HepG2 (cell line): Measurements from ENCODE around the gene CMIP. TPM values are rescaled to one million over a fixed set of nuclear protein-coding genes. Genes with fewer than 3 reads are reported as not detected.
A peak's percentile ranks its signal among the peaks of the same experiment; 100 is the strongest.

Source experiments
- FOSL2 ChIP-seq: sonication (generic); formaldehyde crosslinking; IDR thresholded peaks from 2 replicates; pipeline ENCODE4 v1.4.0; 2020; ENCODE audit warnings: missing genetic modification reagents
- HHEX ChIP-seq: IDR thresholded peaks from 2 replicates; pipeline ENCODE4 v1.6.1; 2016; ENCODE audit warnings: control low read depth
- HIVEP1 ChIP-seq: sonication (generic); formaldehyde crosslinking; IDR thresholded peaks from 2 replicates; pipeline ENCODE4 v1.4.0; 2020; ENCODE audit warnings: mild to moderate bottlenecking, missing genetic modification reagents
- HNRNPL ChIP-seq: fragments of 200-400 bp; formaldehyde crosslinking; IDR thresholded peaks from 2 replicates; pipeline ENCODE4 v1.6.1; 2017; ENCODE audit warnings: mild to moderate bottlenecking, low read depth, low read length
- KDM5A ChIP-seq: fragments of 200-600 bp; sonication (generic); IDR thresholded peaks from 2 replicates; pipeline ENCODE4 v1.7.0; 2018; ENCODE audit warnings: antibody characterized with exemption, mild to moderate bottlenecking, low read length, borderline replicate concordance
- NFYB ChIP-seq: sonication (generic); formaldehyde crosslinking; IDR thresholded peaks from 2 replicates; pipeline ENCODE4 v1.4.0; 2020; ENCODE audit warnings: missing genetic modification reagents
- RBAK ChIP-seq: sonication (generic); formaldehyde crosslinking; IDR thresholded peaks from 2 replicates; pipeline ENCODE4 v1.5.1; 2020; ENCODE audit warnings: mild to moderate bottlenecking, missing genetic modification reagents
- ZNF501 ChIP-seq: sonication (generic); formaldehyde crosslinking; IDR thresholded peaks from 2 replicates; pipeline ENCODE4 v1.5.1; 2020; ENCODE audit warnings: mild to moderate bottlenecking, moderate library complexity, missing genetic modification reagents
- ZNF556 ChIP-seq: sonication (generic); formaldehyde crosslinking; IDR thresholded peaks from 2 replicates; pipeline ENCODE4 v1.4.0; 2020; ENCODE audit warnings: mild to moderate bottlenecking, missing genetic modification reagents, borderline replicate concordance
- ZNF713 ChIP-seq: sonication (generic); formaldehyde crosslinking; IDR thresholded peaks from 2 replicates; pipeline ENCODE4 v1.4.0; 2020; ENCODE audit warnings: mild to moderate bottlenecking, missing genetic modification reagents
- polyA plus RNA-seq, 8 experiments: library from polyadenylated mRNA; depleted of rRNA in 3 of 8; stranded (reverse) in 7 of 8; unstranded in 1 of 8; fragments of >200 nt; fragmentation: Illumina TruSeq in 4 of 8; extraction: Trizol in 4 of 8; gene quantifications; 2 replicates each; pipeline versions ENCODE4 v1.2.1 to v1.2.3, GENCODE V29; 2011 to 2016; ENCODE audit warnings: low read depth in 4 of 8, missing spikeins in 1 of 8, mixed read lengths in 1 of 8; ENCODE audit not compliant: insufficient read depth in 1 of 8
- total RNA-seq, 5 experiments: library from RNA; depleted of rRNA; stranded (reverse); fragments of >200 nt; fragmentation: Illumina TruSeq; extraction: Trizol; gene quantifications; 2 replicates each; pipeline ENCODE4 v1.2.3, GENCODE V29; 2016; ENCODE audit warnings: low read depth in 1 of 5
- TF ChIP-seq, protein P1 (sequence below): sonication (generic); formaldehyde crosslinking; IDR thresholded peaks from 2 replicates; pipeline ENCODE4 v1.5.1; 2020; ENCODE audit warnings: mild to moderate bottlenecking, moderate library complexity, missing genetic modification reagents
- TF ChIP-seq, protein P2 (sequence below): sonication (generic); formaldehyde crosslinking; IDR thresholded peaks from 2 replicates; pipeline ENCODE4 v1.5.0; 2020; ENCODE audit warnings: mild to moderate bottlenecking, missing genetic modification reagents, borderline replicate concordance
- TF ChIP-seq, protein P3 (sequence below): sonication (generic); formaldehyde crosslinking; IDR thresholded peaks from 2 replicates; pipeline ENCODE4 v1.4.0; 2020; ENCODE audit warnings: missing genetic modification reagents

CMIP gene
- total and polyA plus RNA-seq, 2 of the 13 experiments (the other 11 are each of a cell fraction or from before 2014, with no cell fraction given): 10.9 to 18.1 TPM

DNA sequence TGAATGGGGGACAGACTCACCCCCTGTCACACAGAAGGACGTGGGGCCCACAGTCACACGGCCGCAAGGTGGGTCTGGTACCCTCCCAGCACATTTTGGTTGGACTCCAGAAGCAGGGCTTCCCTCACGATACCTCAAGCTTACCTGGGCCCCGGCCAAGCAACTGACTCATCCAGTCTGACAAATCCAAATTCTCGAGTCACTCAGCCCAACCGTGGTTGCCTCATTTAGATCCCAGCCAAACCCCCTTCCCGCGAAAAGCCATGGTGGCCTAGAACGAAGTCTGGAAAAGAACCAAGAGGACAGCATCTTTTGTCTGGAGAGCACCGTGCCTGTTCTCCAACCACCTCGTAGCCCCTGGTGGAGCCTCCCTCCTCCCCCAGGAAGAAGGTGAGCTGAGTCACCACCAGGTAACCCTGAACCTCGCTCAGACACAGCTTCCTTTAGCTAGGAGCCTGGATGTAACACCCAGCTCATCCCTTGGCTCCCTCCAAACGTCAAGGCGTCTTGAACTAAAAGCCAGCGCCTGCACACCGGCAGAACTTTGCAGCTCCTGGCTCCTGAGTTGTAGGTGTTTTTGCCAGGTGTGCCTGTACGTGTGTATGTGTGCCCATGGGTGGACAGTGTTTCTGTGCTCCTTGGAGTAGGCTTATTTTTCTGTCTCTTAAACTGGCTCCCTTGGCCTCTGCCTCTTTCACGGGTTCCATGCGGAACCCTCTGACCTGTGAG lies 78.9 kb downstream of the CMIP start (continued):
- TF ChIP-seq, protein P1, sequence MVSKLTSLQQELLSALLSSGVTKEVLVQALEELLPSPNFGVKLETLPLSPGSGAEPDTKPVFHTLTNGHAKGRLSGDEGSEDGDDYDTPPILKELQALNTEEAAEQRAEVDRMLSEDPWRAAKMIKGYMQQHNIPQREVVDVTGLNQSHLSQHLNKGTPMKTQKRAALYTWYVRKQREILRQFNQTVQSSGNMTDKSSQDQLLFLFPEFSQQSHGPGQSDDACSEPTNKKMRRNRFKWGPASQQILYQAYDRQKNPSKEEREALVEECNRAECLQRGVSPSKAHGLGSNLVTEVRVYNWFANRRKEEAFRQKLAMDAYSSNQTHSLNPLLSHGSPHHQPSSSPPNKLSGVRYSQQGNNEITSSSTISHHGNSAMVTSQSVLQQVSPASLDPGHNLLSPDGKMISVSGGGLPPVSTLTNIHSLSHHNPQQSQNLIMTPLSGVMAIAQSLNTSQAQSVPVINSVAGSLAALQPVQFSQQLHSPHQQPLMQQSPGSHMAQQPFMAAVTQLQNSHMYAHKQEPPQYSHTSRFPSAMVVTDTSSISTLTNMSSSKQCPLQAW (CRISPR knock-in tag): 0 out of 2 replicates have a peak, but pooled peaks have one; percentile 26
- TF ChIP-seq, protein P2, sequence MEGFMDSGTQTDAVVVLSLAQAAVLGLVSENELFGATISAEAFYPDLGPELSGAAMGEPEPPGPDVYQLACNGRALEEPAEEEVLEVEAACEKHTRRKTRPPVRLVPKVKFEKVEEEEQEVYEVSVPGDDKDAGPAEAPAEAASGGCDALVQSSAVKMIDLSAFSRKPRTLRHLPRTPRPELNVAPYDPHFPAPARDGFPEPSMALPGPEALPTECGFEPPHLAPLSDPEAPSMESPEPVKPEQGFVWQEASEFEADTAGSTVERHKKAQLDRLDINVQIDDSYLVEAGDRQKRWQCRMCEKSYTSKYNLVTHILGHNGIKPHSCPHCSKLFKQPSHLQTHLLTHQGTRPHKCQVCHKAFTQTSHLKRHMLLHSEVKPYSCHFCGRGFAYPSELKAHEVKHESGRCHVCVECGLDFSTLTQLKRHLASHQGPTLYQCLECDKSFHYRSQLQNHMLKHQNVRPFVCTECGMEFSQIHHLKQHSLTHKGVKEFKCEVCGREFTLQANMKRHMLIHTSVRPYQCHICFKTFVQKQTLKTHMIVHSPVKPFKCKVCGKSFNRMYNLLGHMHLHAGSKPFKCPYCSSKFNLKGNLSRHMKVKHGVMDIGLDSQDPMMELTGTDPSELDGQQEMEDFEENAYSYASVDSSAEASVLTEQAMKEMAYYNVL (CRISPR knock-in tag): no peak
- TF ChIP-seq RBAK (CRISPR knock-in tag): no peak
- TF ChIP-seq, protein P3, sequence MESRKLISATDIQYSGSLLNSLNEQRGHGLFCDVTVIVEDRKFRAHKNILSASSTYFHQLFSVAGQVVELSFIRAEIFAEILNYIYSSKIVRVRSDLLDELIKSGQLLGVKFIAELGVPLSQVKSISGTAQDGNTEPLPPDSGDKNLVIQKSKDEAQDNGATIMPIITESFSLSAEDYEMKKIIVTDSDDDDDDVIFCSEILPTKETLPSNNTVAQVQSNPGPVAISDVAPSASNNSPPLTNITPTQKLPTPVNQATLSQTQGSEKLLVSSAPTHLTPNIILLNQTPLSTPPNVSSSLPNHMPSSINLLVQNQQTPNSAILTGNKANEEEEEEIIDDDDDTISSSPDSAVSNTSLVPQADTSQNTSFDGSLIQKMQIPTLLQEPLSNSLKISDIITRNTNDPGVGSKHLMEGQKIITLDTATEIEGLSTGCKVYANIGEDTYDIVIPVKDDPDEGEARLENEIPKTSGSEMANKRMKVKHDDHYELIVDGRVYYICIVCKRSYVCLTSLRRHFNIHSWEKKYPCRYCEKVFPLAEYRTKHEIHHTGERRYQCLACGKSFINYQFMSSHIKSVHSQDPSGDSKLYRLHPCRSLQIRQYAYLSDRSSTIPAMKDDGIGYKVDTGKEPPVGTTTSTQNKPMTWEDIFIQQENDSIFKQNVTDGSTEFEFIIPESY (CRISPR knock-in tag): peak; percentile 67; the same call in 1 of the 2 replicates
- TF ChIP-seq HHEX (CRISPR knock-in tag): no peak
- TF ChIP-seq ZNF556 (CRISPR knock-in tag): no peak
- TF ChIP-seq HIVEP1 (CRISPR knock-in tag): no peak
- no peak for TF ChIP-seq NFYB
- peak; percentile 50; the same call in 1 of the 2 replicates for TF ChIP-seq ZNF501 (CRISPR knock-in tag)
- peak; percentile 21 for TF ChIP-seq FOSL2 (CRISPR knock-in tag)
- TF ChIP-seq HNRNPL: no peak
- no peak for TF ChIP-seq KDM5A
- no peak for TF ChIP-seq ZNF713 (CRISPR knock-in tag)
- TF ChIP-seq, all 625 proteins: peak for 7
